Endometrium (tissue), 2 donors: Measurements from ENCODE around the gene TMEM131L.
"Not testable (repeated sequence)": the region's sequence is repeated elsewhere in the genome, so short reads cannot be mapped to it uniquely, and the experiment has no call there.

ENCODE experiments used
- FAIRE-seq: peaks from 2 replicates; lab custom pipeline; 2012; peaks lifted over from hg19 to GRCh38; lab: Jason Lieb, UNC
- donor health status: control.
- donor health status: control.

Gene TMEM131L

DNA sequence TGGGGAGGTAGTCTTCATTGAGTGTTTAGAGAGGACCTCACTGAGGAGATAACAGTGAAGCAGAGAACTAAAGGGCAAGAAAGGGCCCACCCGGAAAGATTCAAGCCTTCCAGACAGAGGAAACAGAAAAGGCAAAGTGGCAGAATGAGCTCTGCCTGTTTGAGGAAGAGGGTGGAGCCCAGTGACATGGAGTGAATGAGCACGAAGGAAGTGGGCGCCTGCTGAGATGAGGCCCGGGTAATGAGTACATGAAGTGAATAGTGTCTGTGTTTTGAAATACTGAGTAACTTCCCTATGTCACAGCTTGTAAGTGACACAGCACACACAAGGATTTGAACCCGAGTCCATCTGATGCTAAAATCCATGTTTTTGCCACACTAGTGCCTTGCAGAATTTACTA, 185.4 kb downstream of the TMEM131L start:
- FAIRE-seq: no peak

DNA sequence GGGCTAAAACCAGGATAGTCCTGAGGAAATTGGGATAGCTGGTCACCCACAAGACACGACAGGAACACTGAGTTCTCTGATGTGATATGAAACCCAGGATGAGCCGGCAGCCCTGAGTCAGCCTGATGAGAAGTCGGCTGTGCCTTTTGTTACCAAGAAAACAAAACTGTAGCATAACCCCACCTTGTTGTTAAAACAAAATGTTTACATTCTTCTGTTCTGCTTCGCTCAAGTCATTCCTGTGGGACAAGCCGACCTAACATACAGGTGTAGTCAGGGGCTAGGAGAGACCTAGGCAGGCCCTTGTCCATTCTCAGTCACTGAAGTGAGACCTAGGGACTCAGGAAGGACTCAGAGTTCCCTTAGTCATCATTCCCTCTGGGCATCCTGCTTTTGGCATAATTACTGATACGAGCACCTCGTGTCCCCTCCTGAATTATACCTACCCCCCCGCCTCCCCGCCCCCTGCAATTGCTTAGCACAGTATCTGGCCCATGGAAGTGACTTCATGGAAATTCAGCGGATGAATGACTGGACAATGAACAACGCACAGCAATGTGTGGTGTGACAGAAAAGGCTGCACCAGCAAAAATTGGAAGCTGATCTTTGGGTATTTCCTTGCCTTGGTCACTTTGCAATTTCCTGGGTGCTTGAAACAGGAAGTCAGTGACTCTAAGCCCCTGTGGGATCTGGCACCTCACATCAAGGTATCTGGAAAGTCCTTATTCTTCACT, 186.1 kb downstream of the TMEM131L start:
- no peak for FAIRE-seq

DNA sequence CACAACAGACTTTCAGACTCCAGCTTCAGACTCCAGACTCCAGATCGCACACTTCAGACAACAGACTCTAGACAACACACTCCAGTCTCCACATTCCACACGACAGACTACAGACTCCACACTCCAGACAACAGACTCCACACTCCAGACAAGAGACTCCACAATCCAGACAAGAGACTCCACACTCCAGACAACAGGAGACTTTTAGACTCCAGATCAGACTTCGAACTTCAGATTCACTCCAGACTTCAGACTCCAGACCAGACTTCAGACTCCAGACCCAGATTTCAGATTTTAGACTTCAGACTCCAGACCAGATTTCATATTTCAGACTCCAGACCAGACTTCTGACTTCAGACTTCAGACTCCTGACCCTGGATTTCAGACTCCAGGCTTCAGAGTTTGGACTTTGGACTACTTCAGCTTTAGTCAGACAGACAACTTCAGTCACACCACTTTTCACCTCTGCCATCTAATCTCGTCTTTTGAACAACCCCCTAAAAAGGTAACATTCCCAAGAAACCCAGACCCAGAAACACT, 188.9 kb downstream of the TMEM131L start:
- FAIRE-seq: no peak

DNA sequence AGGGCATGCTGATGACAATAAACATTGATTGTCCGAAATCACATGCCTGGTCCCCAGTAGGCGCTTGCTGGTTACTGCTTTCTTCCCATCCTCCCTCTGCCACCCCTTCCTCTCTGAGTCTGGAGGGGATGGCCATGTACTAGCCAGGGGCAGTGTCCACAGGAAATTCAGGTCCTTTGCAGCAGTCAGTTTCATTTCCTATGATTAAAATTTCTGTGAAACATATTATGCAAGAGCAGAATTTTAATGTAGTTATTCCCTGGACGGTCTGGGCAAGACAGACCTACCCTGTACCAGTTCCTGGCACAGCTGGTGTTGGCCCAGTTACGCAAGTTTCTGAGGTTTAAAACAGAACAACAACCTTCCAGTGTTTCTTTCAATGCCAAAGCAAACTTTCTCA, 189.8 kb downstream of the TMEM131L start:
- no peak for FAIRE-seq

DNA sequence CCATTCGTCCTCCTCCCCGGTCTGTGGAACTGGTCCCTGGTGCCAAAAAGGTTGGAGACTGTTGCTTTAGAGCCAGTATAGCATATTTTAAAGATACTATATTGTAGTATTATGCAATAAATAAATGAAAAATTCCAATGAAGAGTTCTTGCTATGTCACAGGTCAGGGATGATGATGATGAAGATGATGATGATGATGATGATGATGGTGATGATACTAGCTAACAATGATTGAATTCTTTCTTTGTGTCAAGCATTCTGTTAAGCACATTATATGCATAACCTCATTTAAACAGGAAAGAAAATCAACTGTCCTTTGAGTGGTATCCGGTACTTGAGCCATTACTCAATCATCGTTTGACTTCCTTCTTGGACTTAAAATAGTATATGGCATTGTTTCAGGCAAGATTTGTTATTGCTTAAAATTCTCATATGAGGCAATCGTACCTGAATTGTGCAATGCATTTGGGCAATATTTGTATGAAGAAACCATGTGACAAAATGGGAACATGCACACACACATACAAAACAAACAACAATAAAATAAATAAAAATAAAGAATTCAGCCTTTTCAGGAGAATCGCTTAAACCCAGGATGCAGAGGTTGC, 195.2 kb downstream of the TMEM131L start:
- no peak for FAIRE-seq

DNA sequence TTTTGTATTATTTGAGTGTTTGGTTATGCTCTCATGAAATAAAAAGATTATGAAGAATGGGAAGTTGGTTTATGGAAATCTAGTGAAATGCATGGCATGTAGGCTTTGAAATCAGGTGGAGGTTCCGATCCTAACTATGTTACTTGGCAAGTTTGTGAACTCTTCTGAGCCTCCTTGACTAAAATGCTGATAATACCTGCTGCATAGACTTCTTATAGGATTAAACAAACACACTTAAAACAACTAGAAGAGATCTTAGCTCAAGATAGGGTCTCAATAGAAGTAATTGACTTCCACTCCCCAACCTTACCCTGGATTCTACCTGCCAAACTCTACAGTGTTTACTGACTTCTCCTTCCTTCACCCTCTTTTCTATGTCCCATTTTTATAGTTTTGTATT, 195.7 kb downstream of the TMEM131L start:
- no peak for FAIRE-seq

DNA sequence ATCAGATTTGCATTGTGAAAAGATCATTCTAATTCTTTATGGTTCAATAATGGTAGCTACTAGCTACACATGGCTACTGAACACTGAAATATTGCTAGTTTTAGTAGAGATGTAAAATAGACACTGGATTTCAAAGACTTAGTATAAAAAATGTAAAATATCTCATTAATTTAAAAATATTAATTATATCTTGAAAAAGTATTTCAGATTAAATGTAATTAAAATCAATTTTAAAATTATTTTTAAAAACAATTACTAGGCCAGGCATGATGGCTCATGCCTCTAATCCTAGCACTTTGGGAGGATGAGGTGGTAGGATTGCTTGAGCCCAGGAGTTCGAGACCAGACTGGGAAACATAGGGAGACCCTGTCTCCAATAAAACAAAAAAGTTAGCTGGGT, 197.5 kb downstream of the TMEM131L start:
- no peak for FAIRE-seq

DNA sequence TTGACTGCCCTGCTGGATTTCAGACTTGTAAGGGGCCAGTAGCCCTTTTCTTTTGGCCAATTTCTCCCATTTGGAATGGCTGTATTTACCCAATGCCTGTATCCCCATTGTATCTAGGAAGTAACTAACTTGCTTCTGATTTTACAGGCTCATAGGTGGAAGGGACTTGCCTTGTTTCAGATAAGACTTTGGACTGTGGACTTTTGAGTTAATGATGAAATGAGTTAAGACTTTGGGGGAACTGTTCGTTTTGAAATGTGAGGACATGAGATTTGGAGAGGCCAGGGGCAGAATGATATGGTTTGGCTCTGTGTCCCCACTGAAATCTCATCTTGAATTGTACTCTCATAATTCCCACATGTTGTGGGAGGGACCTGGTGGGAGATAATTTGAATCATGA, 200.3 kb downstream of the TMEM131L start:
- FAIRE-seq: not testable (repeated sequence)

DNA sequence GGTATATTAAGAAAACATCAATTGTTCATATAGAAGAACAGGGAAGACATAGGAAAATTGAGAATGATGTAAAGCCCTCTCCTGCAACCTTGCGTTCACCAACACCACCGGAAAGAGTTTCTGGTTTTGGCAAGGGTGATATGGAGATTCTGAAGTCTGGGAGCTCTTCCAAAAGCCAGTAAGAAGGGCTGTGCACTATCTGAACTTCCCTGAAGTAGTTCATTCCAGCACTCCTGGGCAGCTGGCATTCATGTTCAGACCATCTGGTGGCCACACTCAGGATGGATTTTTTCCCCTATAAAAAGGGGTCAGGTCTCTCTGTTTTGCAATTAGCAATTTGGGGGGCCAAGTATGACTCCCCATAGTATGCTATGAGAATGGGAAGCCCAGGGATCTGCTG, 202.5 kb downstream of the TMEM131L start:
- no peak for FAIRE-seq

DNA sequence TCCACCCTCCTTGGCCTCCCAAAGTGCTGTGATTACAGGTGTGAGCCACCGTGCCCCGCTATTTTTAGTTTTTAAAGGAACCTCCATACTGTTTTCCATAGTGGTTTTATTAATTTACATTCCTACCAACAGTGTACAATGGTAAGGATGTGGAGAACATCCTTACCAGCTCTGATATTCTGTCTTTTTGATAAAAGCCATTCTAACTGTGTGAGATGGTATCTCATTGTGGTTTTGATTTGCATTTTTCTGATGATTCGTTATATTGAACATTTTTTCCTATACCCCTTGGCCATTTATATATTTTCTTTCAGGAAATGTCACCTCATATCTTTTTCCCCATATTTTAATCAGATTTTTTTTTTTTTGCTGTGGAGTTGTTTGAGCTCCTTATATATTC, 203.7 kb downstream of the TMEM131L start:
- no peak for FAIRE-seq

DNA sequence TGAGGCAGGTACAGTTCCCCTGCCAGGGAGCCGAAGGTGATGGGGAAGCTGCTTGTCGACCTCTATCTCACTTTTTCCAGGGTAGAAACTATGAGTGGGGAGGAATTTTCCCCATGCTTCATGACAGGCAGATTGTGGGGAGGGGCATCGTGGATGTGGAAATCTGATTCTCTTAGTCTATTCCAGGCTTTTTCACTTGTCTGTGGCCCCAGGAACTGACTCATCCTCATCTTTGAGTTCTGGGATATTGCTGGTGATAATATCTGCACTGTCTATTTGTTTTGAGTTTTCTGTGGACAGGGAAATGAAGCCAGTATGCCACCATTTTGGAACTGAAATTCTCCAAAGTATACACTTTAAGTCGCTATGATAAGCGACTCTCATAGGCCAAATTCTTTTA, 210.3 kb downstream of the TMEM131L start:
- FAIRE-seq: no peak

DNA sequence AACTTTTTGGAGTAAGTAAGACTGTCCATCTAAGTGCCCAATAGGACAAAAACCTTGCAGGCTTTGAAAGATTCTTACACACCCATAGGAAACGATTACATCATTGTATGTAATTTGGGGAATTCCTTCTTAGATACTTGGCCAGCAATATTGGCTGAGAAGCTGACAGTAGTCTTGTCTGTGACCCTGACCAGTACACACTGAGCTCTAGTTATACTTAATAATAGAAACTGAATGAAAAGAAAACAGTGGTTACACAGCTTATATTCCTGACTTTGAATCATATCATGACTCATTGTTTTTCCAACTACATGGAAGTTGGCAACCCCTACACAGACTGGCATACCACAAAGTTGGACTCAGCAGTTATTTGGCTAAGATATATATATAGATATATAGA, 210.8 kb downstream of the TMEM131L start:
- no peak for FAIRE-seq

DNA sequence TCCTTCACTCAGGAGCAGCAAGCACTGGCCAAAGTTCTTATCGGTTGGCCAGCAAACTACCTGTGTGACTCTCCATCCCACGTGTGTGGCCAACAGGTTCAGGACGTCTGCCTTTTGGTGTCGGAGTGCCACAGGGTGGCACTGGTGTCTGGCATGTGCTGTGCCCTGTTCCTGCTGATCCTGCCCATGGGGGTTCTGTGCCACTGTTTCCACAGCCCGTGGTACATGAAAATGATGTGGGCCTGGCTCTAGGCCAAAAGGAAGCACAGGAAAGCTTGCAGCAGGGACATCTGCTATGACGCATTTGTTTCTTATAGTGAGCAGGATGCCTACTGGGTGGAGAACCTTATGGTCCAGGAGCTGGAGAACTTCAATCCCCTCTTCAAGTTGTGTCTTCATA, 213.3 kb downstream of the TMEM131L start:
- no peak for FAIRE-seq

DNA sequence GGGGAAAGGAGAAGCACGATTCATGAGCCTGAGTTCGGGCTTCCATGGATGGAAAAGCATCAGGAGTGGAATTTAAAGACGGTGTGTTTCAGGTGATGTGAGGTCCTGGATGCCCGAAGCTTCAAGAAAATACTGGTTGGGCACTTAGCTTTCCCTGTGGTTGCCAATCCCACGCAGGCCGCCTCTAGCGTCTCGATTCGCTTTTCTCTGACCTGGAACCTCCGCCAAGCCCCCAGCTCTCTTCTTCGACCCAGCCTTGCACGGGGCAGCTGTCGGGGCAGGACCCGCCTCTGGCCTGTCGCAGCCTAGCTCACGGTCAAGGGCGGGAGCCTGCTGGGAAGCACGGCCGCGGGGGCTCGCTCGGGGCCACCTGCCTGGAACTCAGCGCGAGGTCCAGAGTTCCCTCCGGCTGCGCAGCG, 217.6 kb downstream of the TMEM131L start:
- FAIRE-seq: no peak

DNA sequence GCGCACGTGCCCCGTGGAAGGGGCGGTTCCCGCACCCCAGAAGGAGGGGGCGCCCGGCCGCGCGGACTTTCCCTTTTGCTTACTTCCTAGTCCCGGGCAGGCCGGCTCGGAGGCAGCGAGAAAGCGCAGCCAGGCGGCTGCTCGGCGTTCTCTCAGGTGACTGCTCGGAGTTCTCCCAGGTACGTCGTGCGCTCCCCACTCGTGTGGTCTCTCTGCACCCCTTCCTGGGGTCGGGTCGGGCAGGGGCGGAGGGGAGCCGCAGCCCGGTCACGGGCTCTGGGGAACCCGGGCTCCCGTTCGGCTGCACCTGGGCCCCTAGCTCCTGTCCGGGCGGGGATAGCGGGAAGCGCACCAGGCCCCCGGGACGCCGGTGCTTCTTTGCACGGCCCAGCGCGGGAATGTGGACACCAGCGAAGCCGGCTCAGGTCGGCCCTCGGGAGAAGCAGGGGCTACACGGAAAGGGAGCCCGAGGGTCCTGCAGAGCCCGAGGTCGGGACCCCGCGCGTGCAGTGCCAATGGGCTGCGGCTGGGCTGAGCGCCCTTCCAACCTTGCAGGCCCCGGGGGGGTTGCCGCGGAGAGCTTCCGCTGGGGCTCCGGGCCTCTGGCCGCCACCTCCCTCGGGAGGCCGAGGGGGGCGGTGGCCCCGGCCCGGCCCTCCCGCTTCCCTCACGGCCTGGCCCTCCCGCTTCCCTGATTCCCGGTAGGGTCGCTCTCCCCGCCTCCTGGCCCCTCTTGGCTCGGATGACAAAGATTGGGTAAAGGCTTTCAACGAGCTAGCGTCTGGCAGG, 218.2 kb downstream of the TMEM131L start, which contains the start of gene TLR2:
Gene TLR2, plus strand, starts transcription at position 99 of the 789 bp plus-strand sequence. CDS start 18,628 bp downstream, outside the sequence.
- FAIRE-seq: no peak

DNA sequence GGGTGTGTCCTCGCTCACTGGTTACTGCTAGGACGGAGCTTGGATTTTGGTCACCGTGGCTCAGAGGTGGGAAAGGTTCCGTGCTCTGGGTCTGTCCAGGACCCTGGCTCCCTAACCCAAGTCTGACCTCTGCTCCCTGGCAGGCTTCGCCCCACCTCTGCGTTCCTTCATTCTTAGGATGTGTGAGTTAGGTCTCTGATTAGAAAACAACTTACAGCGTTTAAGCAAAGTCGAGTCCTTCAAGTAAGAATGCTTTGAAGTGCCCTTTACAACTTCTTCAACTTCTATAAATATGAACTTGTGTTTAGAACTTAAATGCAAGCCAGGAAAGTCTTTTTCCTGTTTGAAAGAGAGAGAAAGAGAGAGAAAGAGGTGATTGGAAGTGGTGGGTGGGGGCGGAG, 218.8 kb downstream of the TMEM131L start:
- FAIRE-seq: no peak
